SK-N-SH (cell line): ENCODE data around the gene ZNF518A.

Experiments used
- CTCF ChIP-seq: fragments of 200-600 bp; sonication (generic); IDR thresholded peaks from 2 replicates; pipeline ENCODE4 v1.6.1; 2017; ENCODE audit warnings: antibody characterized with exemption, mild to moderate bottlenecking, moderate library complexity
- EP300 ChIP-seq, 2 experiments: IDR thresholded peaks; 2 replicates each; pipeline versions ENCODE4 v1.4.0 to v1.6.1; 2012; ENCODE audit warnings: borderline replicate concordance in 1 of 2, low read depth in 1 of 2, low read length in 1 of 2
- EZH2phosphoT487 ChIP-seq: fragments of 200-600 bp; sonication (generic); IDR thresholded peaks from 2 replicates; pipeline ENCODE4 v1.6.1; 2017; ENCODE audit warnings: low read depth, mixed run types, mild to moderate bottlenecking, antibody characterized with exemption, moderate library complexity, borderline replicate concordance
- POLR2AphosphoS5 ChIP-seq: IDR thresholded peaks from 2 replicates; pipeline ENCODE4 v1.6.1; 2012; ENCODE audit warnings: low read depth, low read length

GRCh38 chr10:96188916-96189315, 58.8 kb downstream of the ZNF518A start:
- no peak for TF ChIP-seq EZH2phosphoT487
- TF ChIP-seq CTCF: no peak
- TF ChIP-seq POLR2AphosphoS5: no peak
- TF ChIP-seq EP300 (IDR thresholded peaks at IDR 0.05; ENCODE audit: borderline replicate concordance in 1 of 2, low read depth in 1 of 2, low read length in 1 of 2): no peak
